Chondrocyte (in vitro differentiated cells): ENCODE data around the gene ATP4A. TPM values are rescaled to one million over a fixed set of nuclear protein-coding genes. Genes with fewer than 3 reads are reported as not detected.

Experiments used
- DNase-seq: peaks from one replicate; pipeline ENCODE4 v3.0.0; 2021; ENCODE audit warnings: mixed read lengths, low spot score
- H3K27ac Mint-ChIP-seq: one replicate; pipeline ENCODE4 v1.8.0; 2021; ENCODE audit warnings: mild to moderate bottlenecking, moderate library complexity, mixed read lengths; ENCODE audit not compliant: unreplicated experiment
- H3K27me3 Mint-ChIP-seq: 2 replicates; pipeline ENCODE4 v1.8.0; 2021; ENCODE audit warnings: low read depth, mixed read lengths
- H3K36me3 Mint-ChIP-seq: 2 replicates; pipeline ENCODE4 v1.8.0; 2021; ENCODE audit warnings: low read depth, mixed read lengths
- H3K4me1 Mint-ChIP-seq: 2 replicates; pipeline ENCODE4 v1.8.0; 2021; ENCODE audit warnings: low read depth, mild to moderate bottlenecking, mixed read lengths
- H3K4me3 Mint-ChIP-seq: one replicate; pipeline ENCODE4 v1.8.0; 2021; ENCODE audit warnings: mild to moderate bottlenecking, moderate library complexity, mixed read lengths; ENCODE audit not compliant: unreplicated experiment
- H3K9me3 Mint-ChIP-seq: 2 replicates; pipeline ENCODE4 v1.8.0; 2021; ENCODE audit warnings: low read depth, mixed read lengths
- total RNA-seq: library from RNA; stranded (reverse); gene quantifications from 3 replicates; pipeline ENCODE4 v1.2.1, GENCODE V29; 2021
- TF ChIP-seq, protein P1 (sequence below): fragments of 200-600 bp; sonication (generic); IDR thresholded peaks from 2 replicates; pipeline ENCODE4 v1.5.0; 2021; ENCODE audit warnings: antibody characterized with exemption, mild to moderate bottlenecking, moderate library complexity

The ATP4A gene
- total RNA-seq, 1 donor from 2014 or later, result not detected

DNA sequence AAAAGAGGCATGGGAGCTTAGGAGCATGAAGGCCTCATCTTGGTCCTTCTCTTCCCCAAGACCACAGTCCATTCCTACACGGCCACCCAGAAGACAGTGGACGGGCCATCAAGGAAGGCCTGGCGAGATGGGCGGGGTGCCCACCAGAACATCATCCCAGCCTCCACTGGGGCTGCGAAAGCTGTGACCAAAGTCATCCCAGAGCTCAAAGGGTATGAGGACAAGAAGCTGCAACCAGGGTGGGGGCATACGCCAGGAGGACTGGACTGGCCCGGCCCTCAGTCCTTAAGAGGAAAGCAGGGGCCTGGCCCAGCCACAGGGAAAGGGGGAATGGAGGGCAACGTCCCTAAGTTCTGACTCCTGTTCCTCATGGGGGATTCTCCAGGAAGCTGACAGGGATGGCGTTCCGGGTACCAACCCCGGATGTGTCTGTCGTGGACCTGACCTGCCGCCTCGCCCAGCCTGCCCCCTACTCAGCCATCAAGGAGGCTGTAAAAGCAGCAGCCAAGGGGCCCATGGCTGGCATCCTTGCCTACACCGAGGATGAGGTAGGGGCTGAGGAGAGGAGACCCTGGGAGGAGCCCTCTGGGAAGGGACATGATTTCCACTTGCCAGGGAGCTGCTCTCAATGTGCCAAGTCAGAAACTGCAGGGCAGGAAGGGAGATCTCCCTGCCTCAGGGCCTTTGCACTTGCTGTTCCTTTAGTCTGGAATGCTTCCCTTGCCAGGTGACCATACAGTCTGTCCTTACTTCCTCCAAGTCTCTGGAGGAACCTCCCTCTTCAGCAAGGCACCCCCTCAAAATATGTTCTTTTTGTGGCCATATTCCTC, 20.0 kb downstream of the ATP4A start:
- H3K4me1 Mint-ChIP-seq, result peaks cover 21% of the 10 kb centered on the region
- no peaks in the 10 kb centered on the region for H3K27me3 Mint-ChIP-seq
- no peak overlapping the region for H3K27ac Mint-ChIP-seq
- TF ChIP-seq, protein P1, sequence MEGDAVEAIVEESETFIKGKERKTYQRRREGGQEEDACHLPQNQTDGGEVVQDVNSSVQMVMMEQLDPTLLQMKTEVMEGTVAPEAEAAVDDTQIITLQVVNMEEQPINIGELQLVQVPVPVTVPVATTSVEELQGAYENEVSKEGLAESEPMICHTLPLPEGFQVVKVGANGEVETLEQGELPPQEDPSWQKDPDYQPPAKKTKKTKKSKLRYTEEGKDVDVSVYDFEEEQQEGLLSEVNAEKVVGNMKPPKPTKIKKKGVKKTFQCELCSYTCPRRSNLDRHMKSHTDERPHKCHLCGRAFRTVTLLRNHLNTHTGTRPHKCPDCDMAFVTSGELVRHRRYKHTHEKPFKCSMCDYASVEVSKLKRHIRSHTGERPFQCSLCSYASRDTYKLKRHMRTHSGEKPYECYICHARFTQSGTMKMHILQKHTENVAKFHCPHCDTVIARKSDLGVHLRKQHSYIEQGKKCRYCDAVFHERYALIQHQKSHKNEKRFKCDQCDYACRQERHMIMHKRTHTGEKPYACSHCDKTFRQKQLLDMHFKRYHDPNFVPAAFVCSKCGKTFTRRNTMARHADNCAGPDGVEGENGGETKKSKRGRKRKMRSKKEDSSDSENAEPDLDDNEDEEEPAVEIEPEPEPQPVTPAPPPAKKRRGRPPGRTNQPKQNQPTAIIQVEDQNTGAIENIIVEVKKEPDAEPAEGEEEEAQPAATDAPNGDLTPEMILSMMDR, result no peak
- H3K36me3 Mint-ChIP-seq, result peaks cover 3% of the 10 kb centered on the region
- H3K4me3 Mint-ChIP-seq, result no peak overlapping the region
- H3K9me3 Mint-ChIP-seq, result no peaks in the 10 kb centered on the region
- DNase-seq, result no peak

DNA sequence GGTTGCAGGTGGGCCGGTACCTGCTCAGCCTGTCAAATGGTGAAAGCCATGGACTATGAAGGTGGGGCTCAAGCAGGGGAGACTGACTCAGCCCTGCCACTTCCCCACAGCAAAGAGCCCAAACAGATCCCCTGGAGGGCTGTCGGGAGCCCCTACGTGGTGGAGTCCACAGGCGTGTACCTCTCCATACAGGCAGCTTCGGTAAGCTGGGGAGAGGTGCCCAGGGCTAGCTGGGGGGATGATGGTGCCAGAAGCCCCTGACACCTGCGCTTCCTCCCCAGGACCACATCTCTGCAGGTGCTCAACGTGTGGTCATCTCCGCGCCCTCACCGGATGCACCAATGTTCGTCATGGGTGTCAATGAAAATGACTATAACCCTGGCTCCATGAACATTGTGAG, 21.2 kb downstream of the ATP4A start:
- no peak overlapping the region for H3K27ac Mint-ChIP-seq
- peaks cover 3% of the 10 kb centered on the region for H3K36me3 Mint-ChIP-seq
- TF ChIP-seq, protein P1, result no peak
- H3K4me3 Mint-ChIP-seq, result no peak overlapping the region
- H3K9me3 Mint-ChIP-seq, result no peaks in the 10 kb centered on the region
- H3K27me3 Mint-ChIP-seq, result no peaks in the 10 kb centered on the region
- DNase-seq, result no peak
- peaks cover 21% of the 10 kb centered on the region for H3K4me1 Mint-ChIP-seq

DNA sequence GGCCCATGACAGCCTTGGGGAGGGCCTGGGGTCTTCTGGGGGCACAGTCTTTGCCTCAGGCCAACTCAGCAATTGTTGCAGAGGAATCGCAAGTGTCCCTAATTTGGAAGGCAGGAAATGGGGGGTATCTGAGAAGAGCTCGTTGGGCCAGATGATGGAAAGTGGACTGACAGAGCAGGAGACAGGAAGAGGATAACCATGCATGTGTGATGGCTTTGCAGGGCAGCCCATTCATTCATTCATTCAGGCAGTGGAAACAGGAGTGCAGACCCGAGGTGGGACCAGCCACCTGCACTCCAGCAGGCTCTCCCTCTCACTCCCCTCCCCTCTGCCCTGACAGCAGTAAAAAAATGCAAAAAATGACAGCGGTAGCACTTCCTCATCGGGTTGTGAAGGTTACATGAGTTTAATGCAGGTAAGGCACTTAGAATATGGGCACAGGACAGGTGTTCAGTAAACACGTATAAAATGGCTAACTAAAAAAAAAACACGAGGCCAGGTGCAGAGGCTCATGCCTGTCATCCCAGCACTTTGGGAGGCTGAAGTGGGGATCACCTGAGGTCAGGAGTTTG, 23.0 kb downstream of the ATP4A start:
- no peak for DNase-seq
- no peaks in the 10 kb centered on the region for H3K9me3 Mint-ChIP-seq
- H3K27ac Mint-ChIP-seq, result no peak overlapping the region
- no peak overlapping the region for H3K4me3 Mint-ChIP-seq
- TF ChIP-seq, protein P1, result no peak
- H3K36me3 Mint-ChIP-seq, result peaks cover 3% of the 10 kb centered on the region
- no peaks in the 10 kb centered on the region for H3K27me3 Mint-ChIP-seq
- H3K4me1 Mint-ChIP-seq, result peaks cover 9% of the 10 kb centered on the region

DNA sequence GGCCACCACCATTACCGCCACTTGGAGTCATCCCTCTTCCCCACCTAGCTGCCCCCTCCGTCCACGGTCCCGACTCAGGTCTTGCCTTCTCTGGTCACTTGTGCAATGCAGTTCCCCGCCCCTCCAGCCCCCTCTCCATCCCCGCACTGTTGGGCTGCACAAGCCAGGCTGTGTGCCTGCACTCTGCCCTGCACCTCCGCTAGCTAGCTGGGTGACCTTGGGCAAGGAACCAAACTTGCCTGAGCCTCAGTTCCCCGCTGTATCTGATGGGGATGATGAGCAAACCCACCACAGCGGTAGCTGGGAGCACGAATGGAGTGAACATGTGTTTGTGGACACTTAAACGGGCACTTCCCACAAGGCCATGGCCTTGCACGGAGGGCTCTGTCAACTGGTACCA, 23.6 kb downstream of the ATP4A start:
- H3K4me1 Mint-ChIP-seq, result peaks cover 8% of the 10 kb centered on the region
- H3K27me3 Mint-ChIP-seq, result no peaks in the 10 kb centered on the region
- no peaks in the 10 kb centered on the region for H3K9me3 Mint-ChIP-seq
- H3K4me3 Mint-ChIP-seq, result no peak overlapping the region
- TF ChIP-seq, protein P1, result no peak
- DNase-seq, result no peak
- H3K27ac Mint-ChIP-seq, result no peak overlapping the region
- H3K36me3 Mint-ChIP-seq, result peaks cover 3% of the 10 kb centered on the region

DNA sequence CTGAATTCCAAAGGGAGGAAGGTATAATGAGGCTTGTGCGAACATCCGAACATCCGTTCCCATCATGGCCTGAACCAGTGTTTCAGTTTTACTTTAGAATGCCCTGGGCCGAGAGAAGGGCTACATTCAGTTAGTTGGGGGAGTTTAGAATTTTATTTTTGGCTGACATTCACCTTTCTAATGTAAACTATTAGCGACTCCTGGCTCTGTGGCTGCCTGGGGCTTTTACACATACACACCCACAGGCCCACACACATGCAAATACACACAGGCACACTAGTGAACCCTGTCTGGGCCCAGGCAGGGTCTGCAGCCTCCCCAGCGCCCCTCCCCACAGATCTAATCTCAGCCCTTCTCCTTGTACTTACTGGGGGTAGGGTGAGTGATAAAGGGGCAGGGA, 24.1 kb downstream of the ATP4A start:
- TF ChIP-seq, protein P1, result no peak
- peaks cover 2% of the 10 kb centered on the region for H3K4me1 Mint-ChIP-seq
- no peak for DNase-seq
- H3K27ac Mint-ChIP-seq, result no peak overlapping the region
- H3K9me3 Mint-ChIP-seq, result no peaks in the 10 kb centered on the region
- peaks cover 3% of the 10 kb centered on the region for H3K36me3 Mint-ChIP-seq
- no peak overlapping the region for H3K4me3 Mint-ChIP-seq
- H3K27me3 Mint-ChIP-seq, result no peaks in the 10 kb centered on the region
